HG03432 (cell line): ENCODE measurements around the gene GLI1.
"Not testable (repeated sequence)": the region's sequence is repeated elsewhere in the genome, so short reads cannot be mapped to it uniquely, and the experiment has no call there.

ENCODE experiments used
- ATAC-seq: cut with Tn5 transposase; IDR thresholded peaks from one replicate; pipeline ENCODE4 v1.9.1; 2021; ENCODE audit warnings: mild to moderate bottlenecking, moderate library complexity; ENCODE audit not compliant: unreplicated experiment

The GLI1 gene

GRCh38 chr12:57495051-57495701 lies 35.6 kb downstream of the GLI1 start:
- ATAC-seq: not testable (repeated sequence)

GRCh38 chr12:57496822-57497221 lies 37.2 kb downstream of the GLI1 start:
- ATAC-seq: no peak

- no peak for ATAC-seq
These were observed 37.9 kb downstream of the GLI1 start for GRCh38 chr12:57497223-57498131.

GRCh38 chr12:57498132-57498502 lies 38.5 kb downstream of the GLI1 start:
- ATAC-seq: no peak

- ATAC-seq: no peak
These were observed 39.0 kb downstream of the GLI1 start for GRCh38 chr12:57498571-57498970.

- ATAC-seq: no peak
These were observed 40.6 kb downstream of the GLI1 start for GRCh38 chr12:57500213-57500612.

- ATAC-seq: not testable (repeated sequence)
These were observed 42.9 kb downstream of the GLI1 start for GRCh38 chr12:57502311-57502969.

GRCh38 chr12:57506541-57506940 lies 47.0 kb downstream of the GLI1 start:
- ATAC-seq: not testable (repeated sequence)

- ATAC-seq: not testable (repeated sequence)
These were observed 48.2 kb downstream of the GLI1 start for GRCh38 chr12:57507796-57508195.

- ATAC-seq: no peak
These were observed 51.6 kb downstream of the GLI1 start for GRCh38 chr12:57511161-57511560.

- no peak for ATAC-seq
These were observed 52.2 kb downstream of the GLI1 start for GRCh38 chr12:57511588-57512325.

- no peak for ATAC-seq
These were observed 53.1 kb downstream of the GLI1 start for GRCh38 chr12:57512665-57513064.

- no peak for ATAC-seq
These were observed 53.7 kb downstream of the GLI1 start for GRCh38 chr12:57513266-57513665.

- ATAC-seq: not testable (repeated sequence)
These were observed 54.1 kb downstream of the GLI1 start for GRCh38 chr12:57513677-57514076.

- not testable (repeated sequence) for ATAC-seq
These were observed 54.7 kb downstream of the GLI1 start for GRCh38 chr12:57514246-57514645.

- no peak for ATAC-seq
These were observed 55.3 kb downstream of the GLI1 start for GRCh38 chr12:57514720-57515407.

GRCh38 chr12:57515408-57515933 lies 55.9 kb downstream of the GLI1 start:
- ATAC-seq: no peak

GRCh38 chr12:57515934-57516541 lies 56.5 kb downstream of the GLI1 start:
- ATAC-seq: no peak

- ATAC-seq: no peak
These were observed 57.1 kb downstream of the GLI1 start for GRCh38 chr12:57516617-57517153.
